ENCODE data around the gene KNDC1.

Gene KNDC1

DNA sequence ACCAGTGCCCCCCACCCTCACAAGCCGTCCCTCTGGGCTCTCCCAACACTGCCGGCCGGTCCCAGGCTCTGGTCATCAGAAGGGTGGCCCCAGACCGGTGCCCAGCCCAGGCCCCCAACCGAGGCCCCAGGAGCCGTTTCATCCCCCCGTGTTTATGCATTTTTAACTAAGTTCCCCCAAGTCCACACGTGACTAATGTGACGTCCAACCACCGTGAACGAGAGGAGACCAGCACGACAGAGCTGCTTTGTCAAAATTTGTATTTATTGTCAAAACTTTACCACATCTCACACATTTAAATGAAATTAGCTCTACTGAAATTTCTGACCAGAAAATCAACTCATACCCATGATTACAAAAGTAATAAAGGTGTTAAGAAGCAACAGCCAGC, 86.2 kb downstream of the KNDC1 start:
- no peak for DNase-seq

DNA sequence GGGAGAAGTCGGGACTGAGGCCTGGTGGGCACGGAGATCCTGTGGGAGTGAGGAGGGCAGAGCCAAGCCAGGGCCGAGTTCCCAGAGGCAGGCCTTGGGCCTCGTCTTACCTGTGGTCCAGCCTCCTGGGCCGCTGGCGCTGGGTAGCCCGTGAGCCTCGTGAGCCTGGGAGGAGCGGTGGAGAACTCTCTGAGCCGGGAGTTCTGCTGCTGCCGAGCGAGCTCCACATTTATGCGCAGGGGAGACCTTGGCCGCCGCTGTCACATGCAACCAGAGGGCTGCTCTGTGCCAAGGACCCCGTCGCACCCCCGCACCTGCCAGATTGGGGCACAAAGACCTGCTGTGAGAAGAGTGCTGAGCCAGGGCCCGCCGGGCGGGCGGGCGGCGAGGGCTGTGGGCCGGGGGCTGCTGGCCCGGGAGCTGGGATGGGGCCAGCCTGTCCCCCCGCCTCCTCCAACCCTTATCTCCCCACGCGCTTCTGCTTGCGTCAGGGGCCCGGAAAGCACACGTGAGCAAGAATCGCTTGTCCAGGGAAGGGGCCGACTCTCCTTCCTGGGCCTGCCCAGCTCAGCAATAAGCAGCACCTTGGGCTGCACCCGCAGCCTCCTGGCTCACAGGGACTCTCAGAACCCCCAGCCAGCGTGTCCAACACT, 87.8 kb downstream of the KNDC1 start:
- DNase-seq, result no peak

DNA sequence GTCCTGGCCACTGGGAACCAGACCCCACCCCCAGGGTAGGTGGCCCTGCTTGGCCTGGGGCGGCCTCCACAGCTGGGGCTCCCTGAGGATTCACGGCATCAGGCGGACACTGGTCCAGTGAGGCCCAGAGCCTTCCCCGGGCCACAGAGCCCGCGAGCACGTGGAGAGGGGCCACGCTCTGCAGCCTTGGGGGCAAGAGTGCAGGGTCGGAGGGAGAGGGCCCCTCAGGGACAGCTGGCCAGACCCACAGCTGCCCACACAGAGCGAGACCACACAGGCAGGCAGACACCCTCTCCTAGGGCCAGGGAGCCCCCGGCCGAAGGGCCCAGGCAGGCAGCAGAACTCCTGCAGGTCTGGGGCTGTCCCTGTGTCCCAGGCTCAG, 88.3 kb downstream of the KNDC1 start:
- DNase-seq, result no peak

DNA sequence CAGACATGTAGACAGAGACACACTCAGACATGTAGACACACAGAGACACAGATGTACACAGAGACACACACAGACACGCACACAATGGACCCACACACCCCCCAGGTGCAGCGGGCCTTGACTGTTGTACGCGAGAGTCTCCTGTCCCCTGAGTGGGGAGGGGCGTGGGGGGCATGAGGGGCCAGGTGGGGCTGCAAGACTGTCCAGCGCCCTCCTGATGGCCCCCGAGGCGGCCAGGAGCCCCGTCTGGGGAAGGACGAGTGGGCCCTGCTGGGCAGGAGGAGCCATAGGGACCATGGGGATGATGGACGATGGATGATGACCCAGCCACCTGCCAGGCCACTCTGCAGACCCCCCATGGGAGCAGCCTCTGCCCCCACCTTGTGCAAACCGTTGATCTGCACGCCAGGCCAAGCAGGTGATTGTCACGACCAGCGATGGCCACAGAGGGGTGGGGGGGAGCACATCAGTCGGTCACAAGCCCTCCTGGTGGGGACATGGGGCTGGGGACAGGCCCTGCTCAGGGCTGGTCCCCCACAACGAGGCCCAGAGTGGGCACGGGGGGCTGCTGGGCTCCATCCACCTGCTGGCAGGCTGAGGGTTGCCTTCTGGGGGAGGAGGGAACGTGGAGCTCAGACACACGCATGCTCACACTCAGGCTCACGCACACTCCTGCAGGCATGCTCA, 89.2 kb downstream of the KNDC1 start:
- no peak for DNase-seq

DNA sequence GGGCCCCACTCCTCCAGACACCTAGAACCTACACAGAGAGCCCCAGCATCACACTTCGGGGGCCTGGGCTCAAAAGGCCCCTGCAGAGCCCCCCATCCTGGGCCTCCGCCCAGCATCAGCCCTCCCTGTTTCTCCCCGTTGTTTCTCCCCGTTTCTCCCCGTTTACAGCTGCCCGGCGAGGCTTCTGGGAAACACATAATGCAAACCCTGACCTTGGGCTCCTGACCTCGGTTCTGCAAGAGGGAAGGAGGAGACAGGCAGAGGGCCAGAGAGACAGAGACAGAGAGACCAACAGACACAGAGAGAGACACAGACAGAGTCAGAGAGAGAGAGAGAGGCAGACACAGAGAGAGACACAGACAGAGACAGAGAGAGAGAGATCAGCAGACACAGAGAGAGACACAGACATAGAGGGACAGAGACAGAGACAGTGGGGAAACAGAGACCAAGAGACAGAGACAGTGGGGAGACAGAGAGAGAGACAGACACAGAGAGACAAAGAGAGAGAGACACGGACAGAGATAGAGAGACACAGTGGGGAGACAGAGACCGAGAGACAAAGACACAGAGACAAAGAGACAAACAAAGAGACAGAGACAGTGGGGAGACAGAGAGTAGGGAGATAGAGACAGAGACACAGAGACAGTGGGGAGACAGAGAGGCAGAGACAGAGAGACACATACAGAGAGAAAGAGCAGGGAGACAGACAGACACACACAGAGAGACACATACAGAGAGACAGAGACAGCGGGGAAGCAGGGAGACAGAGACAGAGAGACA, 90.1 kb downstream of the KNDC1 start:
- DNase-seq, result no peak

DNA sequence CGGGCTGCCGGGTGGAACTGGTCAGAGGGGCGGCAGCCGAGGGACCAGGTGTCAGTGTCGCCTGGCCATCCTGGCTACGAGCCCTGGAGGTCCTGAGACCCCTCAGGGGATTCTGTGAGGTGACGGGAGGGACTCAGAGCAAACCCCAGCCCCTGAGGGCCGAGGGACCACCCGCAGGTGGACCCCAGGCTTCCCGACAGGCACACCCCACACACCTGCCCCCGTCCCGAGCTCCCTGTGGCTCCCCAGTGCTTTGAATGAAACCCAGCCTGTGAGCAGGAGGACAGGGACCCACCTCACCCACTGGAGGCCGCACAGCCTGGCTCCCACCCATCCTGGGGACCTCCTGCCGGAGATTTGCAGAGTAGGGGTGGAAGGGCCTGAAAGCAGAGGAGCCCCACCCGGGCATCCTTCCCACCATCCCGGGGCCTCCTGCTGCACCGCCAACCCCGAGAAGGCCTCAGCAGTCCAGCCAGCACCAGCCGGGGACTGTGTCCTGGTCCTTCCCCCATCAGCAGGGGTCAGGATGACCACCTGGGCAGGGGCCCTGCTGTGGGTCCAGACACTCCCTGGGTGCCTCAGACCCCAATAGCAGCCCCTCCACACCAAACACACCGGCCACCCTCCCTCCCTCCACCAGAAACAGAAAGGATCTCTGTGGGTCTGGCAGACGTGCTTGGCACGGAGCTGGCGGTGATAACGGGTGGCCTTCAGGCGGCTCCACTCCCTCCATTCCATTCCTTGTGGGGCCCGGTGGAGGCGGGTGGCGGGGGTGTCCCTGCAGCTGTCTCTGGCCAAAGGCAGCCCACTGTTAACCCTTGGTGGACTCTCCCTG, 91.6 kb downstream of the KNDC1 start:
- no peak for DNase-seq

DNA sequence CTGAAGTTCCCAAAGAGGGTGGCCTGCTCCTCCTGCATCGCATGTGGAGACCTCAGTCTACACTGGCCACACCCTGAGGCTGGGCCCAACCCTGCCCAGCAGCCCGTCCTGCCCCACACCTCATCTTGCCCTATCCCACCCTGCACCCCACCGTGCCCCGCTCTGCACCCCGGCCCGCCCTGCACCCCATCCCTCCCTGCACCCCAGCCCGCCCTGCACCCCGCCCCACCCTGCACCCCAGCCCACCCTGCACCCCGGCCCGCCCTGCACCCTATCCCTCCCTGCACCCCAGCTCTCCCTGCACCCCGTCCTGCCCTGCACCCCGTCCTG, 92.2 kb downstream of the KNDC1 start:
- no peak for DNase-seq

DNA sequence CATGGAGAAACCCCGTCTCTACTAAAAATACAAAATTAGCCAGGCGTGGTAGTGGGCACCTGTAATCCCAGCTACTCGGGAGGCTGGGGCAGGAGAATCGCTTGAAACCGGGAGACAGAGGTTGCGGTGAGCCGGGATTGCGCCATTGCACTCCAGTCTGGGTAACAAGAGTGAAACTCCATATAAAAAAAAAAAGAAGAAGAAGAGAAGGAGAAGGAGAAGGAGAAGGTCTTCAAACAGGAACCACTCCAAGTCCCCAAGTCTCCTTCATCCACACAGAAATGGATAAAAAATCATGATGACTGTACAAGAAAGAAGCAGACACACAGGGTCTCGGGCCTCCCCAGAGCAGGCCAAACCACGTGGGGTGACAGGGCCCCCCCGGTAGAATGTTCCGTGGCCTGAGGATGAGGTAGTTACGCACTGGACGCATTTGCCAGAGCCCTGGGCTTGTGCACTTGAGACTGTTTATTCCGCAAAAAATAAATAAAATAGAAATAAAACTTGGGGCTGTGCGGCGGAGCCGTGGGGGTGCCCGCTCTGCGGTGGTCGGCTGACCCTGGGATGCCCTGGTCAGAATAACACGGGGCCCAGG, 93.4 kb downstream of the KNDC1 start:
- no peak for DNase-seq

DNA sequence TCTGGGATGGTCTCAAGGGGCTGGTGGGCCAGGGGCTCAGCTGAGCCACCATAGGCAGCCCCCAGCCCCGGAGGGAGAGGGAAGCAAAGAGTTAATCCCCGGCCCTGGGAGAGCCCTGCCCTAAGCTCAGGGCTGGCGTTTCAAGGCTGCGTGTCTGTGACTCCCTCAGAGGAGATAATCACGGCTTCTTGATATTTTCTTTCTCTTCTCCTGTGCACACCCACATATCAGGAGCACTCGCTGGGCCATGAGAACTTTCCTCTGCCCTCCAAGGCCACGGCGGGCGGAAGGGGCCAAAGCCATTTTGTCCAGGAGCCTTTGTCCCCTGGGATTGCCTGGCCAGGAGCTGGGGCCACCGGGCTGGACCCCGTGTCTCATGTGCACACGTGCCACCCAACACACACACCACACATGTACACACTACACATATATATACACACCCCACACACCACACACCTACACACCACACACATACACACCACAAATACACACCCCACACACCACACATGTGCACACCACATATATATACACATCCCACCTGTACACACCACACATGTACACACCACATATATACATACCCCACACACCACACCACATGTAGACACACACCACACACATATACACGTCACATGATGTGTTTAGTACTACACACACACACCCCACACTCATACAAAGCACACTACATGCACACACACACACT, 94.6 kb downstream of the KNDC1 start:
- no peak for DNase-seq

DNA sequence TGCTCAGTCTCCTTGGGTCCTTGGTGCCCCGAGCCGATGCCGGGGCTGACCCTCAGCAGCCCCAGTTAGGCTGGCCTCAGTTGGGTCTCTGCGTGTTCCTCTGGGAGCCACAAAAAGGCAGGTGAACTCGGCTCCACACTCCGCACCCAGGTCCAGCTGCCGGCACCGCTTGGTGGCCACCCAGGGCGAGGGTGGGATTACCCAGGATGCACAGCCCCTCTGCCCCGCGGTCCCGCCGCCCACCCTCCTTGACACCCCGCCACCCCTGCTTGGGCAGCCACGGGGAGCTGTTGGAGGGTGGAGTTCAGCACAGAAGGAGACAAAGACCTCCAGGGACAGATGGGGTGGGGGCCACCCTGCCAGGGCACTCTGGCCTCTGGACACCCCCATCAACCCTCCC, 95.3 kb downstream of the KNDC1 start:
- DNase-seq, result no peak

DNA sequence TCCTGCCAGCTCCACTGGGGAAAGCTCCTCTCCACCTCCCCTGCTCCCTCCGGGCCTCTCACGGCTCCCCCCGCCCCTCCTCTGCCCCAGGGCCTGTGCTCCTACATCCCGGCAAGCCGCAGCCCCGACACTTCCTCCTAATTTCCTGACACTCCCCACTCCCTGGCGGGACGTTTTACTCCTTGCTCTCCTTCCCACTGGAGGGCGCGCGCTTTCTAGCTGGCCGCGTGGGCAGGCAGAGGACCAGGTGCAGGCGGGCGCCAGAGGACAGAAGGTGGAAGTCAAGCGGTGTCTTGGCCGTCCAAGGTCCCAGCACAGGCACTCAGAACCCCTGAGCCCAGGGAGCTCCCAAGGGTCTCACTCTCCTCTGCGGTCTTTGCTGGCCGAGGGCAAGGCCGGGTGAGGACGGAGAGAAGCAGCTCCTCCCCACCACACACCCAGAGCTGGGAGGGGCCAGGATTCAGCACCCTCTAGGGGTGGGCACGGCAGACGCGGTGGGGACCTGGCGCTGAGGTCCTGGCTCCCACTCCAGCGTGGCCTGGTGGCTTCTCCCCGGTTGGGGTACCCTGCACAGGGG, 97.6 kb downstream of the KNDC1 start:
- DNase-seq, result no peak

DNA sequence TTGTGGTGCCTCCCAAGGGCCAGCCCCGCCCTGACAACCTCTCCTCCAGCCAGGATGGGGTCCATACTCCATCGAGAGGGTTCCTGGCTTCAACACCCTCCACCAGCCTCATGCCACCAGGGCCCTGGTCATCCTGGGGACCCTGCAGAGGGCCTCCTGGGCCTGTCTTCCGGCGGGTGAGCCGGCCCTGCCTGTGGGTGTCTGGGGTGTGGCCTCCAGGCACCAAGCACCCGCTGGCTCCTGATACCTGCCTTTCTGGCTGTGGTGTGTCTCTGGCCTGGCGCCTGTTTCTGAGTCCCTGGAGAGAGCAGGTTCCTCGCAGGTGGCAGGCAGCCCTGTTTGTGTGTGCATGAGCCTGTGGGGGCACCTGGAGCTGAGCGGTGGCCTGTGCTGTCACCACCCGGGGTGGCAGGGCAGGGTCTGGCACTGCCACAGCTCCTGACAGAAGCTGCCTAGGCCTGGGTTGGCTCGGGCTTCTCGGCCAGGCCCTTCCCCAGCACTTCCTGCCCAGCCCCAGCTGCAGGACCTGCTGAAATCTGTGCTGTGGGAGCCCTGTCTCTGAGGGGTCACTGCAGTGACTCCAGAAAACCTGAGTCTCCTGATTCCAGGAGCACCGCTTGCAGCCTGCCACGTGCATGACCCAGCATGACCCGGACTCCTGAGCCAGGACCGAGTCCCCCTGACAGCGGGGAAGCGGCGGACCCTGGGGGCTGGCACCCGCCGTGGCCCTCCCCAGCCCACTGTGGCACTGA, 98.2 kb downstream of the KNDC1 start:
- DNase-seq, result no peak

DNA sequence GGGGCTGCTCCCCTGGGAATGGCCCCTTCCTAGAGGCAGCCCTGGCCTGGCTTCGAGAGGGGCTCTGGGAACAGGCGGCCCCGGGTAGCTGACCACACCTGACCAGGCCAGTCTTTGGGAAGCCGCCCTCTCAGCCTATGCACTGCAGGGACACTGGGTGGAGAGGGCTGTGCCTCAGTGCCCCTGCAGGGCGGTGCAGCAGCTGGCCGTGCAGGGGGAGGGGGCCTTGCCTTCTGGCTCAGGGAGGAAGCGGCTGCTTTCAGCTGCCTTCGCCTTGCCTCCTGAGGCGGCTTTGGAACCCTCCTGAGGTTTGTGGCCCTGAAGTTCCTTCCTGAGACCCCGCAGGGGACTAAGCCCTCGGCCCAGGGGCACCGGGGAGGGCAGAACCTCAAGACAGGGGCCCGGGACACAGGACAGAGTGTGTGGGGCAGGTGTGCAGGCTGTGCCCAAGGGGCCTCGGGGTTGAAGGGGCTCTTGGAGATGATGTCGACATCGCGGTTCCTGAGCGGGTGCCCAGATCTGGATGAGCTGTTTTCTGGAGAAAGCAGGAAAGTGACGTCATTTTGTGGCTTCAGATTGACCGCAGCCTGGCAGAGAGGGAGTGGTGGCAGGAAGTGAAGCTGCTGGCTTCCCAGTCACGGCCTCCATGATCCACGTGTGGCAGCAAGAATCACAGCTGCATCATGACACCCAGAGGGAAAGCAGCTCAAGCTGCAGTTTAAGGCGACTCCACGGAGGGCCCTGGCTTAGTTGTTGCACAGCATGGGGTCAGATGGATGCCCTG, 99.0 kb downstream of the KNDC1 start:
- DNase-seq, result peak; percentile 86

DNA sequence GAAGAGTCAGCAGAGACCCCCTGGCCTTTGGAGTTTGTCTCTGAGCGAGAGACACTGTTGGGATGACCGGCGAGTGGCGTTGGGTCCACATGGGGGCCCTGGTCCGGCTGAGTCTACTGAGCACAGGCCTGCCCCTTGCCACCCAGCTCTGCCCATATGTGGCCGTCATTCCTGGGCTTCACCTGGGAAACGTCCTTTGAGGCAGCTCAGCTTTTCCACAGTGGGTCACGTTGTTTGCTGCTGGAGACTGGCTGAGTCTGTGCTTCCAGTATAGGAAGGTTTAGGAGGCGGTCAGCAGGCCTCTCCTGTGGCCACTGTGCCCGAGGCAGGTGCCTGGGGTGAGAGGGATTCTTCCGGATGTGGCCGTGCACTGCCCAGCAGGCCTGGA, 99.6 kb downstream of the KNDC1 start:
- no peak for DNase-seq

DNA sequence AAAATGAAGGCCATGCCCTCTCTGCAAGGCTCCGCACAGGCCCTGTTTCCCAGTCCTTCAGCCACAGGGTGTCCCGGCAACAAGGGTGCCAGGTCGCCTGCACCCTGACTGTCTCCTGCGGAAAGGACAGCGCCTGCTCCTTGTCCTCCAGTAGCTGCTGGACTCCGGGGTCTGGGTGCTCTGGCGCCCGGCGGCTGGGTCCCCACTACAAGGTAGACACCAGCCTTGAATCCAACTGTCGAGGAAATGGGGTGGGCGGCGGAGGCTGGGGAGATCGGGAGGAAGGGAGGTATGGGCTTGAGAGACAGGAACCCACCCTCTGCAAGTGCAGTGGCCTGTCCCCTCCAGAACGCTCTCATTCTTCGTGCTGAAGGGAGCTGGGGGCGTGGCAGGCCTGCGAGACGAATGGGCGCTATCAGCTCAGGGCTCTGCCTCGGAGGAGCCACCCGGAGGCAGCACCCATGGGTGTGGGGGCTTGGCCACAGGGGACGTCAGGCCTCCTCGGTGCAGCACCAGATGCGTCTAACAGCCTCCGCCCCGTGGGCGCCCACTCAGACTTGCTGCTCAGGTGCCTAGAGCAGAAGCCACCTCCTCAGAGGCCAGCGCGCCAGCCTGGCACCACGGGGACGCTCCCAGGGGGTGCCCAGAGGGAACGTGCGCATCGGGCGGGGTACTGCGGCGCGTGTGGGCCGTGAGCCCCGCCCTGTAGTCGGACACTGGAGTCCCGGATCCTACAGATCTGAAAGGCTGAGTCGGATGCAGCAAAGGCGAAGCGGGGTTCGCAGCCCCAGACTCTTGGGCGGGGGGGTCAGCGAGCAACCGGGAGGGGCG, 101.1 kb downstream of the KNDC1 start:
- peak; percentile 66 for DNase-seq

DNA sequence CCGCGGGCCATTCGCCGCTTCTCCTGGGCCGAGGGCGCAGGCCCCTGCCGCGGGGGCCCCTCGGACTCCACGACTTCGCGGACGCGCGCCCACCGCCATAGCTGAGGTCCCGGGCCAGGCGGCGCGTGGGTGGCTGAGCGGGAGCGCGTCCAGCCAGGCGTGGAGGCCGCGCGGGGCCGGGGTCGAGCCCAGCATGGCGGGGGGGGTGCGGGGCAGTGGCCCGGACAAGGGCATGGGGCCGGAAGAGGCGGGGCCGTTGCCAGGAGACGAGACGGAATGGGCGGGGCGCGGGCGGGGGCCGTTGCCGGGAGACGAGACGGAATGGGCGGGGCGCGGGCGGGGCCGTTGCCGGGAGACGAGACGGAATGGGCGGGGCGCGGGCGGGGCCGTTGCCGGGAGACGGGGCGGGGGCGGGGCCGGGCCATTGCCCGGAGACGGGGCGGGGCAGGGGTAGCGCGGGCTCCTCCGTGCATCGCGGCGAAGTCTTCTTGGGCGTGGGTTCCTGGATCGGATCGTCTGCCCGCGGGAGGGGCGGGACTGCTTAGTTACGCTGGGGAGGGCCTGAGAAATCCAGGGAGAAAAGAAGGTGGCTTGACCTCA, 101.8 kb downstream of the KNDC1 start:
- DNase-seq, result peak; percentile 74

DNA sequence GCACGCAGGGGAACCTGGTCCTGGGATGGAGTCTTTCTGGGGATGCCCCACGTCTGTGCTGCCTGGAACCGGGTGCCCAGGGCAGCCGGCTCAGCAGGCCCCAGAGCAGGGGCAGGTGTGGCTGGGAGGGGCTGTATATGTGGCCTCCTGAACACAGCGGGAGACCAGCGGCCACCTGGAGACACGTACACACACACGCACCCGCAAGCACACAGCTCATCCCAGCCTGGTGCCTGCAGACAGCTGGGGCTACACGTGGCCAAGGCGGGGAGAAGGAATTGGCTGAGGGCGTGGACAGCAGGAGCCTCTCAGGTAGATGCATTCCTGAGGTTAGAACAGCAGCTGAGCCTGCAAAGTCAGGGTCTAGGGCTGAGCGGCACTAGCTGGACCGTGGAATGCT, 102.7 kb downstream of the KNDC1 start:
- no peak for DNase-seq

DNA sequence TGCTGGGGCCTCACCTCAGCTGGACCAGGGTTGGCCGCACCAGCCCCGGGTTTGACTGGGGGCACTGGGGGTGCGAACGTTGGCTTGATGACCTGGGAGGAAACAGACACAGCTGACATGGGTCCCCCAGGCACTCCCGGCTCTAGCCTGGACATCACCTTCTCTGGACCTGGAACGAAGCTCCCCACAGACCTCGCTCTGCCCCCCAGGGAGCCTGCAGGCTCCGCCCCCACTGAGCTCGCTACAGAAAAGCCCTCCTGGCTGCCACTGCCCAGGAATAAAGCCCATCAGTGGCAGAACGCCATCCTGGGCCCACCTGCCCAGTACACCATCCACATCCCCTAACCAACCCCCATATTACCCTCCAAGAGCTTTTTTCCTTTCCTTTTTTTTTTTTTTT, 103.7 kb downstream of the KNDC1 start:
- DNase-seq, result no peak

DNA sequence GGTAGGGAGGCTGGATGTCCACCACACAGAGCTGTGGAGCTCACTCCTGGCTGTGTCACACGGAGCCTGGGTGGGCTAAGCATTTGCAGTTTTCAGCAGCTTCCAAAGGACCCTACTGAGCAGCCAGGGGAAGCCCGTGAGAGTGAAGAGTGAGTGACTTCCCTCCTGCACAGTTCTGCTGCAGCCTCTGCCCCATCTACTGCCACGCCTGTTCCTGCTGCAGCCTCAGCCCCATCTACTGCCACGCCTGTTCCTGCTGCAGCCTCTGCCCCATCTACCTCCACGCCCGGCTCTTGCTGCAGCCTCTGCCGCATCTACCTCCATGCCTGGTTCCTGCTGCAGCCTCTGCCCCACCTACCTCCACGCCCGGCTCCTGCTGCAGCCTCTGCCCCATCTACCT, 104.4 kb downstream of the KNDC1 start:
- no peak for DNase-seq
